ENCODE measurements around the gene SLC25A28.
A peak's percentile ranks its signal among the peaks of the same experiment; 100 is the strongest.

The SLC25A28 gene

DNA sequence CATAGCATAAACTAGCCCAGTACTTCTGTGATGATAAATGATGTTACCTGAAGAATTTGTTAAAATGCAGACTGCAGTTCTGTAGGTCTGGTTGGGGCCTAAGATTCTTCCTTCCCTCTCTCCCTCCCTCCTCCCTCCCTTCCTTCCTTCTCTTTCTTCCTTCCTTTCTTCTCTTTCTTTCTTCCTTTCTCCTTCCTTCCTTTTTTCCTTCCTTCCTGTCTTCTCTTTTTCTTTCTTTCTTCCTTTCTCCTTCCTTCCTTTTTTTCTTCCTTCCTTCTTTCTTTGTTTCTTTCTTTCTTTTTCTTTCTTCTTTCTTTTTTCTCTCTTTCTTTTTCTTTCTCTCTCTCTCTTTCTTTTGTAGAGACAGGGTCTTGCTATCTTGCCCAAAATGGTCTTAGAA, 3.7 kb upstream of the SLC25A28 start:
- H3K27ac ChIP-seq: no peak overlapping the region
- no peak for TF ChIP-seq CTCF (conservative IDR thresholded peaks at IDR 0.05)

DNA sequence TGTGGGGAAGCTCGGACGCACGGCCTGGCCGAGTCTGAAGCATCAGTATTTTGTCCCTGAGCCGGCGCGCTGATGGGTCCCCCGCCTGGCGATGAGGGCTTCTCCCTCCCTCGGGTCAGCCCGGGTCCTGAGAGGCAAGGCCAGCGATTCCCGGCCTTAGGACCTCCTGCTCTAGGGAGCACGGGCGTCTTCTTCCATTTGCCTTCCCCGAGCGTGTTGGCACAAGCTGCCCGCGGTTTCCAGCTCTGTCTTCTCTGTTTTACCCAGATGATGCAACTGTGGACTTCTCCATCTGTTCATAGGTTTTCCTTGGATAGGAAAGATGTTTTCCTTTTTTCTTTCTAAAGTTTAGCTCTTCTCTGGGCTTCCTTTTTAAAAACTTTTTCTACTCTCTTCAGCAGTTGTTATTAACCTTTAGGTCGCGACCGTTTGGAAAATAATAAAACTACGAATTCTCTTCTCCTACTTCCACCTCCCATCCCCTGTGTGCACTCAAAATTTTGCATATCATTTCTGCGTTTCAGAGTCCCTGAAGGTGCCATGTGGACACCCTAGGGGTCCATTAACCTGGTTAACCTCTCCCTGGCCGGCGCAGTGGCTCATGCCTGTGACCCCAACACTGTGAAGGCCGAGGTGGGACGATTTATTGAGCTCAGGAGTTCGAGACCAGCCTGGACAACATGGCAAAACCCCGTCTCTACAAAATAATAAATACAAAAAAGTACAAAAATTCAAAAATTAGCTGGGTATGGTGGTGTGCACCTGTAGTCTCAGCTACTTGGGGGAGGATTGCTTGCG, 1.4 kb upstream of the SLC25A28 start:
- H3K27ac ChIP-seq: peak overlapping the region; percentile 94
- no peak for TF ChIP-seq CTCF (conservative IDR thresholded peaks at IDR 0.05)

- no peak for TF ChIP-seq CTCF (conservative IDR thresholded peaks at IDR 0.05)
- peak overlapping the region; percentile 94 for H3K27ac ChIP-seq
These were observed 643 bp upstream of the SLC25A28 start for GRCh38 chr10:99620711-99621453.

DNA sequence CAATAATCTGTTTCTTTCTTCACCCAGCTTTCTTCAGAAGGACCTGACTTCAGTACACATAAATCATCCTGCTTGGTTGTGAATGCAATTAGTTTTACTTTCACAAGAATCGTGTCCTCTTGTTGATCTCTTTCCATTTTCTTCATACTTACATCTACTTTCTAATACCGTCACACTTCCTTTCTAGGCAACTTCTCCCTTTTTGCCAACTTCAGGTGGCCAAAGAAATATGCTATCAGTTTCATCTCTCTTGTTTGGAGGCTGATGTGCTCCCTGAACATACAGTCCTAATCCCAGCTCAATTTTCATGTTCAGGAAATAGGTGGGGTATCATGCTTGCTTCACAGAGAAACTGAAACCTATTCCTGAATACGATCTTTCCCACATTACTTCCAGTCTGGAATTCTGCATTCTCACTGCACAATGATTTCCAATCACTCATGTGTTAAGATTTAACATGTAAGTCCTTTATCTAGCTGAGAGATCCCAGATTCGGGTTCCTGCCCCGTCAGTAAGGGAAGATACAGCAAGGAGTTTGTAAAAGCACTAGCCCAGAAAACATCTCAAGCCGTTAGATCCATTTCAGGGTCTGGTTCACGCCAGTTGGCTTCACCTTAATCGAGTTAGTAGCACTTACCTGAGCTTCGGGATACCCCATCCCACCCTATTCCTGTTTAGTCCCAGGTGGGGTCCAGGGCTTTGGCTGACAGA, 994 bp downstream of the SLC25A28 start:
- TF ChIP-seq CTCF (conservative IDR thresholded peaks at IDR 0.05): no peak
- H3K27ac ChIP-seq: peak overlapping the region; percentile 94

- H3K27ac ChIP-seq: peak overlapping the region; percentile 94; the same call in 1 of the 2 replicates
- no peak for TF ChIP-seq CTCF (conservative IDR thresholded peaks at IDR 0.05)
These were observed 2.5 kb downstream of the SLC25A28 start for GRCh38 chr10:99617696-99618095.

DNA sequence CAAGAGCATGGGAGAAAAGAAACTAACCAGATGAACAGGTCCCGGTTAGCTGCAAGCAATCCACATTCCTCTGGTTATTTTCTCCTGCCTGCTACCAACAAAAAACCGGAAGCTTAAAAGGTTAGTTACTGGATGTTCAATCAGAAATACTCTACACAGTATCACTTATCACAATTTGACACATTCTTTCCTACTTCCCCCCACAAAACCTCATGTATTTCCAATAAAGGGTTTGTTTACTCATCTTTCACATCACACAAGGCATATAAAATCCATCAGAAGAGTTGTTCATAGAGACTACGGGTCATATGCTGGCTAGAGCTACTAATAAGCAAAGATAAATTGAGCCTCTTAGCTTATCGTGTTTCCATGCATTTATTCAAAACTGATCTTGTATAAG, 4.8 kb downstream of the SLC25A28 start:
- no peak for TF ChIP-seq CTCF (conservative IDR thresholded peaks at IDR 0.05)
- no peak overlapping the region for H3K27ac ChIP-seq
